Astrocyte of the cerebellum (primary cell): ENCODE results near the gene BORCS5.

Source experiments
- DNase-seq: peaks from one replicate; pipeline ENCODE4 v3.0.0-alpha.2; 2011; ENCODE audit warnings: low read depth
- H3K4me3 ChIP-seq: 2 replicates; pipeline ENCODE4 v1.5.1; 2011; ENCODE audit warnings: mild to moderate bottlenecking, low read depth, low read length, moderate library complexity
- in situ Hi-C: cut with HindIII; loops from 2 replicates; pipeline ENCODE4 v1.10.0; 2017; ENCODE audit warnings: low sequenced_read_pairs
- TF ChIP-seq, protein P1 (sequence below): IDR thresholded peaks from 2 replicates; pipeline ENCODE4 v1.5.1; 2012; ENCODE audit warnings: low read length, low read depth, moderate library complexity, mild to moderate bottlenecking; ENCODE audit errors: missing control alignments

Gene BORCS5

DNA sequence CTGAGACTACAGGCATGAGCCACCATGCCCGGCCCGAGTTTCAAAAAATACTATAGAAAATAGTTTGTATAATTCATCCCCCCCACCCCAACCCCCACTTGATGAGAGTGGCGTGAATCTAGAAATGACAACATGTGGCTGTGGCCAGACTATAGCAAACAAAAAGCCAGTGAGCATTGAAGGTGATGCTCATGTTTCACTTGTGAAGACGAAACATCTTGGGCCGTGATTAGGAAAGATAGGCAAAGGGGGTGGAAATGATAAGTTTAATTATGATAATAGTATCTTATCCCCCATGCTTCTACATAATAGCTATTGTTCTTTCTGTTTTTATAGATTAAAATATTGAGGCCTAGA is 8.5 kb downstream of the BORCS5 start:
- in situ Hi-C loops, result no loop called here
- DNase-seq, result no peak
- TF ChIP-seq, protein P1, sequence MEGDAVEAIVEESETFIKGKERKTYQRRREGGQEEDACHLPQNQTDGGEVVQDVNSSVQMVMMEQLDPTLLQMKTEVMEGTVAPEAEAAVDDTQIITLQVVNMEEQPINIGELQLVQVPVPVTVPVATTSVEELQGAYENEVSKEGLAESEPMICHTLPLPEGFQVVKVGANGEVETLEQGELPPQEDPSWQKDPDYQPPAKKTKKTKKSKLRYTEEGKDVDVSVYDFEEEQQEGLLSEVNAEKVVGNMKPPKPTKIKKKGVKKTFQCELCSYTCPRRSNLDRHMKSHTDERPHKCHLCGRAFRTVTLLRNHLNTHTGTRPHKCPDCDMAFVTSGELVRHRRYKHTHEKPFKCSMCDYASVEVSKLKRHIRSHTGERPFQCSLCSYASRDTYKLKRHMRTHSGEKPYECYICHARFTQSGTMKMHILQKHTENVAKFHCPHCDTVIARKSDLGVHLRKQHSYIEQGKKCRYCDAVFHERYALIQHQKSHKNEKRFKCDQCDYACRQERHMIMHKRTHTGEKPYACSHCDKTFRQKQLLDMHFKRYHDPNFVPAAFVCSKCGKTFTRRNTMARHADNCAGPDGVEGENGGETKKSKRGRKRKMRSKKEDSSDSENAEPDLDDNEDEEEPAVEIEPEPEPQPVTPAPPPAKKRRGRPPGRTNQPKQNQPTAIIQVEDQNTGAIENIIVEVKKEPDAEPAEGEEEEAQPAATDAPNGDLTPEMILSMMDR, result no peak
- no peak overlapping the region for H3K4me3 ChIP-seq

GRCh38 chr12:12365931-12366431 is 9.1 kb downstream of the BORCS5 start:
- H3K4me3 ChIP-seq, result no peak overlapping the region
- no peak for DNase-seq
- in situ Hi-C loops, result no loop called here

DNA sequence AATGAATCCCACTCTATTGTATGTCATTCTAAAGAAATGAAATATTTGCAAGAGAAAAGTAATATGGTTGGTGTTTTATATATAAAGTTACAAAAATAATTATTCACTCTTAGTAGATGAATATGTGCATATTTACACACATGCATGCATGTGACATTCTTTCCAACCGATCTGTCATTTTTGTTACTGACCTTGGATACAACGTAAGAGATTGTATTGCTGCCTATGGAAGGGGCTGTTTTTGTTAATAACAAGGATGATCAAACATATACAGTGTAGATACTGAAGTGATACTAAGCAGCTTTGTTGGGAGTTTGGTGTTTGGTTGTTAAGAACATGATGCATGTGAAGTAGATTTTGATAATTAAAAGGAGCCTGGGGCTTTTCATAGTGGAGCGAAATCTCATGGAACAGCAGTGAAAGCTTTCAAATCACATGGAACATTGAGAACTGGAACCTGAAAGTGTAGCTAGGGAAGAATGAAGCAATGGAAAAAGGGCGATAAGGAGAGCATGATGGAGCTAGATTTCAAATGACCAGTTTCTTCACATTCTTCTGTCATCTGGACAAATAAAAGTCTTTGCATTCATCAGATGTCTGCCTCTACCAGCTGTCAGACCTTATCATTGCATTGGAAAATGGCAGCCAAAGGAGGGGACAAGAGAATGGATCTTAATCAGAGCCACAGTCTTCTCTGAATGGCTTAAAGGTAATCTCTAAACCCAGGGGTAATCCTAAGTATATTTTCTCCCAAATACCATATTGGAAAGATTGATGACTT is 10.0 kb downstream of the BORCS5 start:
- in situ Hi-C loops, result no loop called here
- TF ChIP-seq, protein P1, result no peak
- H3K4me3 ChIP-seq, result no peak overlapping the region
- DNase-seq, result no peak

More at GRCh38 chr12:12365931-12366431, 9.1 kb downstream of the BORCS5 start:
- TF ChIP-seq, protein P1, result no peak

- DNase-seq, result no peak
- in situ Hi-C loops, result no loop called here
- TF ChIP-seq, protein P1, result no peak
- H3K4me3 ChIP-seq, result no peak overlapping the region
Observed at GRCh38 chr12:12367482-12367998, 10.7 kb downstream of the BORCS5 start.

- no peak overlapping the region for H3K4me3 ChIP-seq
- in situ Hi-C loops, result no loop called here
- TF ChIP-seq, protein P1, result no peak
- no peak for DNase-seq
Observed at GRCh38 chr12:12372946-12373722, 16.3 kb downstream of the BORCS5 start.

GRCh38 chr12:12376646-12377448 is 20.0 kb downstream of the BORCS5 start:
- peak; percentile 77 for DNase-seq
- no peak overlapping the region for H3K4me3 ChIP-seq
- in situ Hi-C loops, result loop anchor here (25.0 kb wide), 1 partner anchor 335 kb away; the partner anchor contains the start of gene CDKN1B
- TF ChIP-seq, protein P1, result peak; percentile 40
